ENCODE data around the gene DBN1. TPM values are rescaled to one million over a fixed set of nuclear protein-coding genes. Genes with fewer than 3 reads are reported as not detected.

Gene DBN1
- total RNA-seq, 1 experiment from 2014 or later, result 218 TPM

- Mint-ChIP-seq H3K36me3 (ENCODE audit: insufficient read depth, unreplicated experiment) (peaks cover 77% of the 10 kb centered on the region), H3K27me3 (ENCODE audit: unreplicated experiment) (no peaks in the 10 kb centered on the region), H3K27ac (ENCODE audit: unreplicated experiment) (no peak overlapping the region), H3K9me3 (ENCODE audit: low read depth, unreplicated experiment) (no peaks in the 10 kb centered on the region), H3K4me3 (ENCODE audit: low read depth, unreplicated experiment) (no peak overlapping the region), H3K4me1 (ENCODE audit: low read depth, unreplicated experiment) (peaks cover 50% of the 10 kb centered on the region)
- TSS peak; percentile 23 for BruUV-seq (replicated peaks)
- CTCF ChIA-PET, result interaction anchor here (2.0 to 6.8 kb wide), 2 partner anchors 46 to 59 kb away, joined by 19 to 57 read pairs; no protein-coding TSS in a partner anchor
- no peak for TF ChIP-seq CTCF (IDR thresholded peaks at IDR 0.05; ENCODE audit: unreplicated experiment)
- intact Hi-C loops (cut with micrococcal nuclease; ENCODE audit: unreplicated experiment), result loop anchor here (5.0 to 10.0 kb wide), 2 partner anchors 137 to 335 kb away; partner anchors contain the start of gene MXD3
- no peak for DNase-seq
Measured at GRCh38 chr5:177449140-177450061, 24.0 kb downstream of the DBN1 start.

GRCh38 chr5:177448244-177448950 is 25.0 kb downstream of the DBN1 start:
- H3K36me3 Mint-ChIP-seq (ENCODE audit: insufficient read depth, unreplicated experiment), result peaks cover 75% of the 10 kb centered on the region
- no peak for DNase-seq
- CTCF ChIA-PET, result interaction anchor here (0.8 to 6.8 kb wide), 9 partner anchors 22 to 361 kb away, joined by 3 to 57 read pairs (median 6); partner anchors contain the start of genes FGFR4 and GRK6
- no TSS peak for BruUV-seq (replicated peaks)
- intact Hi-C loops (cut with micrococcal nuclease; ENCODE audit: unreplicated experiment), result no loop called here
- no peaks in the 10 kb centered on the region for H3K9me3 Mint-ChIP-seq (ENCODE audit: low read depth, unreplicated experiment)
- no peaks in the 10 kb centered on the region for H3K27me3 Mint-ChIP-seq (ENCODE audit: unreplicated experiment)
- peaks cover 41% of the 10 kb centered on the region for H3K4me1 Mint-ChIP-seq (ENCODE audit: low read depth, unreplicated experiment)
- no peak for TF ChIP-seq CTCF (IDR thresholded peaks at IDR 0.05; ENCODE audit: unreplicated experiment)
- H3K27ac Mint-ChIP-seq (ENCODE audit: unreplicated experiment), result peak overlapping the region; percentile 50
- H3K4me3 Mint-ChIP-seq (ENCODE audit: low read depth, unreplicated experiment), result peak overlapping the region; percentile 70

- CTCF ChIA-PET, result interaction anchor here (0.6 to 6.8 kb wide), 10 partner anchors 21 to 642 kb away, joined by 3 to 57 read pairs (median 6); partner anchors contain the start of genes FGFR4 and GRK6
- no TSS peak for BruUV-seq (replicated peaks)
- H3K36me3 Mint-ChIP-seq (ENCODE audit: insufficient read depth, unreplicated experiment), result peaks cover 73% of the 10 kb centered on the region
- DNase-seq, result peak; percentile 95
- no peaks in the 10 kb centered on the region for H3K9me3 Mint-ChIP-seq (ENCODE audit: low read depth, unreplicated experiment)
- H3K4me3 Mint-ChIP-seq (ENCODE audit: low read depth, unreplicated experiment), result peak overlapping the region; percentile 70
- H3K27ac Mint-ChIP-seq (ENCODE audit: unreplicated experiment), result peak overlapping the region; percentile 50
- H3K4me1 Mint-ChIP-seq (ENCODE audit: low read depth, unreplicated experiment), result peaks cover 34% of the 10 kb centered on the region
- no peaks in the 10 kb centered on the region for H3K27me3 Mint-ChIP-seq (ENCODE audit: unreplicated experiment)
- intact Hi-C loops (cut with micrococcal nuclease; ENCODE audit: unreplicated experiment), result no loop called here
- TF ChIP-seq CTCF (IDR thresholded peaks at IDR 0.05; ENCODE audit: unreplicated experiment), result no peak
Measured at GRCh38 chr5:177447611-177448243, 25.7 kb downstream of the DBN1 start.

GRCh38 chr5:177447066-177447610 is 26.3 kb downstream of the DBN1 start:
- TF ChIP-seq CTCF (IDR thresholded peaks at IDR 0.05; ENCODE audit: unreplicated experiment), result no peak
- no TSS peak for BruUV-seq (replicated peaks)
- peak; percentile 82 for DNase-seq
- peak overlapping the region; percentile 70 for H3K4me3 Mint-ChIP-seq (ENCODE audit: low read depth, unreplicated experiment)
- CTCF ChIA-PET, result interaction anchor here (0.6 to 6.8 kb wide), 8 partner anchors 20 to 643 kb away, joined by 4 to 57 read pairs (median 7); partner anchors contain the start of genes FGFR4 and GRK6
- peaks cover 75% of the 10 kb centered on the region for H3K36me3 Mint-ChIP-seq (ENCODE audit: insufficient read depth, unreplicated experiment)
- no peaks in the 10 kb centered on the region for H3K9me3 Mint-ChIP-seq (ENCODE audit: low read depth, unreplicated experiment)
- peak overlapping the region; percentile 50 for H3K27ac Mint-ChIP-seq (ENCODE audit: unreplicated experiment)
- peaks cover 29% of the 10 kb centered on the region for H3K4me1 Mint-ChIP-seq (ENCODE audit: low read depth, unreplicated experiment)
- no peaks in the 10 kb centered on the region for H3K27me3 Mint-ChIP-seq (ENCODE audit: unreplicated experiment)
- intact Hi-C loops (cut with micrococcal nuclease; ENCODE audit: unreplicated experiment), result no loop called here
